Left ventricle myocardium superior (tissue), 1 donor: ENCODE data around the gene FGR. TPM values are rescaled to one million over a fixed set of nuclear protein-coding genes. Genes with fewer than 3 reads are reported as not detected.
A peak's percentile ranks its signal among the peaks of the same experiment; 100 is the strongest.

Source experiments
- ATAC-seq: fragments of 200-7000 bp; cut with Tn5 transposase; one replicate; pipeline ENCODE4 v1.9.1; 2020; ENCODE audit warnings: mild to moderate bottlenecking, moderate library complexity
- DNase-seq: peaks from one replicate; pipeline ENCODE4 v3.0.0-alpha.2; 2020
- intact Hi-C: fragments of 100-400 bp; cut with micrococcal nuclease; formaldehyde crosslinking; loops from one replicate; pipeline ENCODE4 v1.11.0; 2022
- total RNA-seq: library from RNA; stranded (reverse); fragmentation: NEBNext Ultra II Directional; extraction: Animal tissue kit (Norgen Biotek cat#: 25700); gene quantifications from one replicate; pipeline ENCODE4 v1.2.1, GENCODE V29; 2021
- donor health status: DM: no; HTN: yes; CAD: no; lungs with severe emphysema.

The FGR gene
- total RNA-seq, 1 donor from 2014 or later: 4.7 TPM

DNA sequence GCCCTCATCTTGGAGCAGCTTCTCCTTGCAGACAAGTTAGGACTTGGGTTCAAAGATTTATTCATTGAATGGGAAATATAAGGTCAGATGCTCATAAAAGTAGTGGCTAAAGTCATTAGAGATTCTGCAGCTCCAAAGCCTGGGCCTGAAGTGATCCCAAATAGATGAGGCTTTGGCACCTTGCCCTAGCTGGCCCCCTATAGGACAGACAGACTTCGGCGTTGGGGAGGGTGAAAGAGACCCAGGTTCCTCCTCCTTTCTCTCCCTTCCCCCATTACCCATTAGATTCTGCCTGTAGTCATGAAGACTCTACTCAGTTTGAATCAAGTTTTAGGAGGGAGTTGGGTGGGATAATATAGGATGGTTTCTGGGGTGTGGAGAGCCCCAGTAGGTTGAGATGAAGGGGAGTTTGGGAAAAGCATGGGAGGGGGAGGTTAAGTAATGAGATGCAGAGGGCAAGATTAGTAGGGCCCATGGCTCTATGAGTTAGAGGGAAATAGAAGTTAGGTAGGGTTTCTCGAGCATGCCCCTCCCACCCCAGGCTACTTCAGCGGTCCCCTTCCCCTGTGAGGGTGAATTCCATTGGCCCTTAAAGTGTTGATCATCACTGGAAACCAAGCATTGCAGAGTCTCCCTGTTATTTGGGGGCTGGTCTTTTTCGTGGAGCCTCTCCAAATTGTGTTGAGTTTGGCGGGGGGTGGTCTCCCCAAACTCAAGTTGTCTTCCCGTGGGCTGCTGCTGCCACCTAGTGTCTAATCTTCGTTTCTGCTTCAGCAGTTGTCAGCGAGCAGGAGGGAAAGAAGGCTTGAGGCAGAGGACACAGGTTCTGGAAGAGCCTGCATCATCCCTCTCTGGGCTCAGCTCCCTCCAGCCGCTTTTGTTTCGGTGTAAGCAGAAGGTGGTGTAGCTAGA lies 28.9 kb downstream of the FGR start:
- intact Hi-C loops: loop anchor here (5.0 kb wide), 2 partner anchors 56 to 304 kb away; no protein-coding TSS in a partner anchor
- ATAC-seq (no peak), DNase-seq (peak; percentile 51)

DNA sequence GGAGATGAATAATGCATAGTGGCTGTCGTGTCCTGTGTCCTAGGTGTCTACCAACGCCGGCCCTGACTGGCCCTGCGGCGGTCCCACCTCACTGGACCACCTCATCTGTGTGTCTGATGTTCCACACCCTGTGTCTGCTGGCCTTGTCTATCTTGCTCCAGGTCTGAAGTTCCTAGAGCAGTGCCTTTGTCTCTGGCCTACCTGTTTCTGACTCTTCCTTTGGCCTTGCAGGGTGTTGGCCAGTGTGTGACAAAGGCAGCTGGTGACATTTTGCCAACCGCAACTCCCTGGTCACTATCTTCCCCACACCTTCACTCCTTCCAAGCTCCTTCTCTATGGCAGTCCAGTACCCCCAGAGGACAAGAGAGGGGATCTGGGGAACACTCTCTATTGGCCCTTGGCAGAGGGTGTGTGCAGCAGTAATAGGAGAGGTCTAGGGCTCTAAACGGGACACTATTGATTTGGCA lies 29.7 kb downstream of the FGR start:
- intact Hi-C loops: loop anchor here (5.0 kb wide), 2 partner anchors 57 to 303 kb away; no protein-coding TSS in a partner anchor
- DNase-seq: no peak
- ATAC-seq: no peak

DNA sequence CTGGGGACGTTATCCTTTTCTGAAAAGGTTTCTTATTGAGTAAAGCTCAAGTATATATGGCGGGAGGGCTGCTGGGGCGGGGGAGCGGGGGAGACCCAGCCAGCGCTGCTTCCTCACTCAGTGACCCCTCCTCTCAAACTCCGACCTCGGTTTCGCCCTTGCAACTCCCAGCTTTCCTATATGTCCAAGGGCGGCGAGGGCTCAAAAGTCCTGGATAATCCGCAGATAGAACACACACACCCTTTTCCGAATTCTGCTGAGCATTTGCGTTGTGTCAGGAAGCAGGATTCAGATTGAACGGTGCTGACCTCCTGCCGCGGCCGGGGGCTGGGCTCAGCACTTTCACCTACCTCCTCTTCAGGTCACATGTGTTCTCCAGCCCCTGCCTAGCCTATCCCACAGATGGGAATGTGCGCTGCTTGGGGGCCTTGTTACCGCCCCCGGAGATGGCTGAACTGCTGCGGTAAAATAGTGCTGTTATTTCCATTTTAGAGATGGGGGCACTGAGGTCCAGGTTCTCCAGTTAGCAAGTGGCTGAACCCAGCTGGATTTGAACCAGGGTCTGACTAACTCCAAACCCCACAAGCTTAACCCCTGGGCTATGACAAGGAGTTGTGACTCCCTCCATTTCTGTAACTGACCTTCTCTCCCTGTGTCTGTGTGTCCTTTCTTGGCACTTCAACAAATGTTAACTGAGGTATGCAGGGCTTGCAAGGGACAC lies 30.2 kb downstream of the FGR start:
- intact Hi-C loops: loop anchor here (5.0 kb wide), 3 partner anchors 42 to 302 kb away; no protein-coding TSS in a partner anchor
- DNase-seq (no peak), ATAC-seq (no peak)

DNA sequence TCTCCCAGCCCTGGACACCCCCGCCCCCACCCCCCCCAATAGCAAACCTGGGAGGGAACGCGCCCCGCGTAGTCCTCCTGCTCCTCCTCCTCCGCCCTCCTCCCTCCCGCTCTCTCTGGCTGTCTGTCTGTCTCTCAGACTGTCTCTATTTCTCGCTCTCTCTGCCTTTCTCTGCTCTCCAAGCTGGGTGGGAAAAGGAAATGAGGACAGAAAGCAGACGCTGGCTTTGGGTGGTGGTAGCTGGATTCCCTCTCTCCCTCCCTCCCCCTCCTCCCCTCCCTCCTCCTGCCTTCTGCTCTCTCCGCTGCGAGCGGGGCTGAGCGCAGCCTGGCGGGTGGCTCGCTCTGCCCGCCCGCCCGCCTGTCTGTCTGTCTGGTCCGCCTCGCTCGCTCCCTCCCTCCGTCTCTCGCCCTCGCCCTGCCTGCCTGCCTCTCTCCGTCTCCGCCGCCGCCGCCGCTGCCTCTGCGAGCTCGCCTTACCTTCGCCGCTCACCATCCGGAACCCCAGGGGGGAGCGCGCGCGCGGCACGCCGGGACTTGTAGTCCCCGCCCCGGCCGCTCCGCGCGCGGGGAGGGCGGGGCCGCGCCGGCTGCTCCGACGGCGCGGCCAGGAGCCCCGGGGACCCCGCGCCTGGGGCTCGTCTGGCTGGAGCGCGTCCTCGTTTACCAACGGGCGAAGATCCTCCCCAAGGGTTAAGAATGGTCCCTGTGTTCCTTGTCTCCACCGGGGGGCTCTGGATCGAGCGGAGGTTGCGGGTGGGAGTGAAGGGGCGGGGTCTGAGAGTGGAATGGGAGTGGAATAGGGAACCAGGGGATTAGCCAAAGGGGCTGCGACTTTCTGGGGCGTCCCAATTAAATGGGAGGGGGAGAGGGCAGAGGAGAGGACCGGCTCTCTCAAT lies 31.1 kb downstream of the FGR start, which contains the start of gene AHDC1:
Gene AHDC1 (minus strand): TSS at position 464 of the 898 bp plus-strand sequence. CDS start 52,029 bp downstream, outside the sequence.
- intact Hi-C loops: loop anchor here (5.0 kb wide), 1 partner anchor 42 kb away; no protein-coding TSS in a partner anchor
- ATAC-seq (peak; percentile 72), DNase-seq (peak; percentile 96)

DNA sequence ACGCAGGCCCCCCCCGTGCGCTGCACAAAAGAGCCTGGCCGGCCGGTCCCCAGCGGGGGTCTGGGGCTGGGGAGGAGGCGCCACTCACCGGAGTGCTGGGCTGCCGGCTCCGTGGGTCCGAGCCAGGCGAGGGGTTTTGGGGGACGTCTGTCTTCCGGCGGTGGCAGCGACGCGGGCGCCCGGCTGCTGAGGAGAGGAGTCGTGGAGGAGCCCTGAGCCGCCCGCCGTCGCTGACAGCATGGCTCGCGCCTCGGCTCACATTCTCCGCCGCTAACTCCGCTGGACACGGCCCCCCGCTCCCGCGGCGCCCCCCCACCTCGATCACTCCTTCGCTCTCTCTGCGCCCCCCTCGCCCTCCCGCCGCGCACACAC lies 31.7 kb downstream of the FGR start:
- DNase-seq (peak; percentile 72), ATAC-seq (peak; percentile 4)
- intact Hi-C loops: loop anchor here (5.0 kb wide), 1 partner anchor 41 kb away; no protein-coding TSS in a partner anchor

DNA sequence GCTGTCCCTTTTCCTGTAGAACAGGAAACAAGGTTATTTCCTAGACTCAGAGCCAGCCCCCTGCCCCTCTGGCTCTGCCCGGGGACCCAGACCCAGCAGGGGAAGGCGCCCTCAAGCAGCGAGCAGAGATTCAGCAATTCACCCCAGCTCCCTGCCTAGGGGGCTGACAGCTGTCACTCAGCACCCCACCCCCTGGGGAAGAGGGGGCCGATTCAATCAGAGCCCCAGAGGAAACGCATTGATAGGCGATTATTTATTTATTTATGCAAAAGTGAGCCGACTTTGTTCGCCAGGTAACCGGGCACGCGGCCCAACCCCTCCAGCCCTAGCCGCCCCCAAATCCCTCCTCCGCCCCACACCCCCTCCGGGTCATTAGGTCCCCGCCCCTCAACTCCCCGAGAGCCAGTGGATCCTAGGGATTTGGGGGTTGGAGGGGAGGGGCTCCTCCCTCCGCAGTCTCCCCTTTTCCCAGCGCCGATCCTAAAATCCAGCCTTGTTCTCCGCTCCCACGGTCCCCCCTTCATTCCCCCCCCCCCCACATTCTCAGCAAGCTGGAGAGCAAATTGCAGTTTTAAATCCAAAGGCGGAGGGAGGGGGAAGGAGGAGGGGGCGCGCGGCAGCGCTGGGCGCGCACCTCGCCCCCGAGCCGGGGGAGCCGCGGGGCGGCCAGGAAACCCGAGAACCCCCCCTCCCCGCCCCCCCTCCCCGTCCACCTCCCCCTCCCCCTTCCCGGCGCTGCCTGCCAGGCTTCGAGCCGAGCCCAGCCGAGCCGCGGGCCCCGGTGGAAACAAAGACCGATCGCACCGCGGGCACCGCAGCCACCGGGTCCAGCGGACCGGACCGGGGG lies 32.3 kb downstream of the FGR start:
- ATAC-seq: peak; percentile 26
- DNase-seq: peak; percentile 78
- intact Hi-C loops: loop anchor here (5.0 kb wide), 1 partner anchor 40 kb away; no protein-coding TSS in a partner anchor

DNA sequence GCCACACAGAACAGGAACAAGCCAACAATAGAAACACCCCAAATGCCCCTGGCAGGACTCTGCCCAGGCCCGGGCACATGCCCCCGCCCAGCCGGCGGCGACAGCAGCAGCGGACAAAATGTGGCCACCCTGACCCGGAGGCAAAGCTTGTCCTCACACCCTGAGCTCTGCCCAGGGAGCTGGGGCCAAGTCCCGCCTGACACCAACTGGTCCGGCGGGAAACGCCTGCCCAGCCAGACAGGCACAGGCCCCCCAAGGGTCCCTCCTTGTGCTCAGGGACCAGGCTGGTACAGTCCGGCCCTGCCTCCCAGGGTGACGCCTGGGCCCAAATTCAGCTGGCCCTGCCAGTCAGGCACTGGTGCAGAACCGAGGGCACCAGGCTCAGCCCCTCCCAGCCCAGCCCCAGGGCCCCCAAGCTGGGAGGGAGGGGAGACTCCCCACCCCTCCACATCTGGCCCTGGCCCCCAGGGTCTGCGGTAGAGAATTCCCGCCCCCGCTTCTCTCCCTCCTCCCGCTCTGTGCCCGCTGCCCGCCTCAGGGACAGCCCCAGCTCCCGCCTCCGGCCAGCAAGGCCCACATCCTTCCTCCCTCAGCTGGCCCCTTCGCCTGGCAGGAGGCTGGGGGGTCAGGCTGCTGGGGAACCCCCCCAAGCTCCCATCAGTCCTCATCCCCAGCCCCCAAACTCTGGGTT lies 33.1 kb downstream of the FGR start:
- intact Hi-C loops: loop anchor here (5.0 kb wide), 1 partner anchor 40 kb away; no protein-coding TSS in a partner anchor
- peak; percentile 26 for ATAC-seq

DNA sequence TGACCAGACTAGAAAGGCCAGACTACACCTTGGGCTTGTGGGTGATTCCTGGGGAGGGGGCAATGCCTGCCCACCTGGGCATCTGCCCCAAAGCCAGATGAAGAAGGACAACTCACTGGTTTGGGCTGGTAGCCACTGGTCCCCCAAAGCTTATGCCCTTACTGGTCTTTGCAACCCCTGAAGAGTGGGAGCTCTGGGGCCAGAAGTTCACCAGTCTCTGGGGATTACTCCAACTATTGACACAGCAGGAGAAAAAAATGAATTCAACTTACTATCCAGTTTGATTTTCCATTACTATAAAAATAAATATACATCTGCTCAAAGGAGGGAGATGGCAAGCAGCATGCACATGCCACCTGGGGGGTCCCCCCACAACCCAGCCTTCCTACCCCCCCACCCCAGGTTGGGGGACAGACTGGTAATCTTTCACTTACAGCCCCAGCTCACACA lies 33.6 kb downstream of the FGR start:
- intact Hi-C loops: loop anchor here (5.0 kb wide), 1 partner anchor 39 kb away; no protein-coding TSS in a partner anchor
- ATAC-seq: no peak
- DNase-seq: no peak

More for the DNA sequence above, 33.1 kb downstream of the FGR start:
- peak; percentile 76 for DNase-seq

DNA sequence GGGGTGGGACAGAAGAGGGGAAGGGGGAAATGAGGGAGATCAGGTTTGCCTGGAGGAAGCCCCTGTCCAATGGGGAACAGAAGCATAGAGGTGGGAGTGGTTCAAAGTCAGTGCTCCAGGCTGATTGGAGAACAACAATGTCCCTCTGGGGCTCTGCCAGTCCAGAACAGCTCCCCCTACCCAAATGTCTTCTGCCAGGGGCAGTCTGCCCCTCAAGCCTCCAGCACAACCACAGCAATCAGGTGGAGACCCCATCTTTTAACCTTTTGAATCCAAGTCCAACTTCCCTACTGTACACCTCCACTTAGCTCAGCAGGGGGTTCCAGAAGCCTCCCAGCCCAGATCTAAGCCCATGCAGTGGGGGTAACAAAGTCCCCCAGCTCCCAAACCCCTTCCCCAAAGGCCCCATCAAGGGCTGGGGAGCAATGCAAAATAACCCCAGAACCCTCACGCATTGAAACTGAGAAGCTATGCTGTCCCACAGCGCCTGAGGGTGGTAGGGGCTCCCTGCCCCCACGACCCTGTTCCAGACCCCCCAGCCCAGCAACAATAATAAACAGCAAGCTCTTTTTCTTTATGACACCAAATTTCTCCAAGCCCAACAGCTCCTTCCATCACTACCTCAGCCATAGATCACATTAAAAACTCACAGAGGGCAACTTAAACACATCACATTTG lies 34.3 kb downstream of the FGR start:
- DNase-seq: no peak
- intact Hi-C loops: loop anchor here (5.0 kb wide), 1 partner anchor 38 kb away; no protein-coding TSS in a partner anchor

DNA sequence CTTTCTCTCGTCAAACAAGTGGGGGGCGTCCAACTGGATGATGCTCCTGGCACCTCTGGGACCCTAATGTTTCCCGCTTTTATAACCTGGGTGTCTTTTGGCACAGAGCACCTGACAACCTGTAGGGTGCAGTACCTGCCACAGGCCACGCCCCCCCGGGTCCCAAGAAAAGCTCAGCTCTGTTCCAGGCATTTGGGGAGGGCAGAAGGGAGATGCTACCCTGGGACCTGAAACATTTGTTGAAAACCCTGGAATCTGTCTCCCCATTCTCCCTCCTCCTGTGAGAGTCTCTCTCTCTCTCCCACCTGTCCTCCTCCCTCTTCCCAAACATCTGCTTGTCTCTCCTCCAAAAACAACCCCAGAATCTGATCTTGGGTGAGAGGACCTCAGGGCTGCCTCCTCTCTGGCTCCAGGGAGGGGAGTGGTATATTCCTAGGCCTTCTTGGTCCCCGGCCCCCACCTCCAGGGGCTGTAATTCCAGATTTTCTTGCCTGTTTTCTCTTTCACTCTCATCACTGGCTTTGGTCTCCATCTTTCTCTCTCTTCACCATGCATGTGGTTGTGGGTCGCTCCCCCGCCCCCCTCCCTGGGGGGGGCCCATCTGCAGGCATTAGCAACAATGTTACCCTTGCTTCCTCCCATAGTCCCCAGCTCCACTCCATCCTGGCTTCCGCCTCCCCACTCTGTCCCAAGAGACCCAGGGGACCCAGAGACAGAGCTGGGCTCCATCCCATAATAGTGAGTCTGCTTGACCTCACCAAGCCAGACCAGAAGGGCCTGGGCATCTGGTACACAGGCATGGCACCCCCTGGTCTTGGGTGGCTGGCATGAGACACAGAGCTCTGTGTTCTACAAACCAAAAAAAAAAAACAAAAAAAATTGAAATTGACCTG lies 35.1 kb downstream of the FGR start:
- DNase-seq: no peak
- intact Hi-C loops: loop anchor here (5.0 kb wide), 1 partner anchor 38 kb away; no protein-coding TSS in a partner anchor
- no peak for ATAC-seq

More for the DNA sequence above, 34.3 kb downstream of the FGR start:
- no peak for ATAC-seq

DNA sequence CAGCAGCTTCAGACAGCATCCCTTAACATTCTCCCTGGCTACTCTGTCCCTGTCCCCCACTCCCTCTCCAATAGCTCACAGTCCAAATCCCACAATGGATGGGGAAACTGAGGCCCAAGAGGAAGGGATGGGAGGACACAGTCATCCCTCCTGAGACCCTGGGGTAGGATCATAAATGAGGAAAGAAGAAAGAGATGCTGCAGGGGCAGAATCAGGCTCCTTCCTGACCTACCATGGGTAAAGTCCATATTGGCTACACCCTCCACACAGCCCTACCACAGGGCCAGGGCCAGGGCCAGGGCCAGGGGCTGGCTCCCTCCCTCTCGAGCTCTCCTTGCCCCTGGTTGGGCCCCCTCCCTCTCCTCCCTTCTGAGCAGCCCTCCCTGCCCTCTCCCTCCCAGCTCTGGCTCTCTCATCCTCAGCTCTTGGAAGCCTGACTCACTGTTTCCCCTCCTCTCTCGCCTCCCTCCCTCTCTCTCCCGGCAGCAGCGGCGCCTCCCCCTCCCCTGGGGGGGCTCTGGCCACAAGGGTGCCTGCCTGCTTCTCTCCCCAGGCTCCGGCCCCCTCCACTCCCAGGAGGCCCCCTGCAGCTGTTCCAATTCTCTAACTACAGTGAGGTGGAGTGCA lies 36.0 kb downstream of the FGR start:
- DNase-seq (peak; percentile 69), ATAC-seq (peak; percentile 43)
- intact Hi-C loops: no loop called here

DNA sequence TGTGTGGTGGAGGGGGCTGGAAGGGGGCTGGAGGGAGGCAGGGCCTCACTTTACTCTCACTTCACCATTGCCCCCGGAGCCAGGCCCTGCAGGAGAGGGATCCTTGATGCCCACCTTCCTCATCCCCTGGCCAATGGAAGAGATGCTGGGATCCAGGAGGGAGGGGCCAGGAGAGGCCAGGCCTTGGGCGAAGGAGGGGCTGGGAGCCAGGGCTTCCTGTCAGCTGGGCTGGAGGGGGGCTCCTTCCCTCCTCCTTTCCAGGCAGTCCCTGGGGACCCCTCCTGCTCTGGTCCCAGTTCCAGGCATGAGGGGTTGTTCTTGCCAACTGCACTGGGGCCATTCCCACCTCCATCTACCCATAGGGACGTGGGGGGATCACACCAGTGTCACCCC lies 36.7 kb downstream of the FGR start:
- intact Hi-C loops: no loop called here
- ATAC-seq (peak; percentile 16), DNase-seq (peak; percentile 75)

DNA sequence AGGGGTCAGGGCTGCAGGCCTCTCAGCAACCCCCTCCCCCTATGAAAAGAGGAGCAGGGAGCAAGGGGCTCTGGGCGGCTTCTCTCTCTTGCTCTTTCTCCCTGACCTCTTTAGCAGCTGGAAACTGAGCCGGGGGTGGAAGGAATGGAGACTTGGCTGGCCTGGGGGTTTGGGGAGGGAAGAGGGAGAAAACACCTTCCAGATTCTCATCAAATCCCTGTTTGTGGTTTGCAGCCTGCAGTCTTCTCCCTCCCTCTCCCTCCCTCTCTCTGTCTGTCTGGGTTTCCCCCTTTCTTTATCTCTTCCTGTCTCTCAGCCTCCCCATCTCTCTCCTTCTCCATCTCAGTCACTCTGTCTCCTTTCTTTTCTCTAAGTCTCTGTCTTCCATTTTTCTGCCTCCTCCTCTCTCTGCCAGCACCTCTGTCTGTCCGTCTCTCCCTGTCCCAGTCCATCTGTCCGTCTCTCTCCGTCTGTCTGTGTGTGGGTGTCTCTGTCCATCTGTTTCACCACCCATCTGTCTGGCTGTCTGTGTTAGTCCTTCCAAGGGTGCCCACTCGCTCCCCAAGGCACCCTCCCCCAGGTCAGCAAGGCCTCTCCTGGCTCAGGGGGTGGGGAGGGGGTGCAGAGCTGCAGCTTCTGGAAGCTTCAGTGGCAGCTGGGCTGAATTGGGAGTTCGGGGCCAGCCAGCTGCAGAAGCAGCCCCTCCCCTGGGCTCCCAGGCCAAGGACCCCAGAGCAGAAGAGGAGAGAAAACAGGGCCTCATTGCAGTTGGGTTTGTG lies 37.3 kb downstream of the FGR start:
- DNase-seq: no peak
- no peak for ATAC-seq
- intact Hi-C loops: no loop called here

DNA sequence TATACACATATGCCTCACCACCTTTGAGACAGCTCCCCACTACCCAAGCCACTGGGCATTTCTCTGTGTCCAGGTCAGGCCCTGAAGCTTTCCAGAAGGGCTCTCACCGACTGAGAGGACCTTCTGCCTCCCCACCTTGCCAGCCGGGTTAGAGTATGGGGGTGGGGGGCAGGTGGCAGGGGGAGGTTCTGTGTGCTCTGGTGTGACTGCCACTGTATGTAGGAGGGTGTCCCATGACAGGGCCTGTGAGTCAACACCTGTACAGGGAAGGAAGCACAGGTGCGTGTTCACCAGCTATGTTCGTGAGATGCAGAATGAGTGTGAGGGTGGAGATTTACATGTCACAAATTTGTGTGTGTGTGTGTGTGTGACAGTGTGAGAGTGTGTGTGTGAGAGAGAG lies 38.0 kb downstream of the FGR start:
- DNase-seq (no peak), ATAC-seq (no peak)
- intact Hi-C loops: no loop called here
